ENCODE measurements around the gene DPP6. TPM values are rescaled to one million over a fixed set of nuclear protein-coding genes. Genes with fewer than 3 reads are reported as not detected.

Gene DPP6
- total RNA-seq, 3 donors from 2014 or later: 0.59 to 0.98 TPM; not detected in 1

GRCh38 chr7:154744256-154744860 lies 692.2 kb downstream of the DPP6 start:
- H3K9me3 ChIP-seq: no peaks in the 10 kb centered on the region
- no peak overlapping the region for H3K4me3 ChIP-seq
- intact Hi-C loops (cut with DNase I; ENCODE audit: low total_unique reads): no loop called here
- DNase-seq (ENCODE audit: low spot score in 2 of 2): no peak
- TF ChIP-seq POLR2A (IDR thresholded peaks at IDR 0.05): no peak
- TF ChIP-seq, protein P1, sequence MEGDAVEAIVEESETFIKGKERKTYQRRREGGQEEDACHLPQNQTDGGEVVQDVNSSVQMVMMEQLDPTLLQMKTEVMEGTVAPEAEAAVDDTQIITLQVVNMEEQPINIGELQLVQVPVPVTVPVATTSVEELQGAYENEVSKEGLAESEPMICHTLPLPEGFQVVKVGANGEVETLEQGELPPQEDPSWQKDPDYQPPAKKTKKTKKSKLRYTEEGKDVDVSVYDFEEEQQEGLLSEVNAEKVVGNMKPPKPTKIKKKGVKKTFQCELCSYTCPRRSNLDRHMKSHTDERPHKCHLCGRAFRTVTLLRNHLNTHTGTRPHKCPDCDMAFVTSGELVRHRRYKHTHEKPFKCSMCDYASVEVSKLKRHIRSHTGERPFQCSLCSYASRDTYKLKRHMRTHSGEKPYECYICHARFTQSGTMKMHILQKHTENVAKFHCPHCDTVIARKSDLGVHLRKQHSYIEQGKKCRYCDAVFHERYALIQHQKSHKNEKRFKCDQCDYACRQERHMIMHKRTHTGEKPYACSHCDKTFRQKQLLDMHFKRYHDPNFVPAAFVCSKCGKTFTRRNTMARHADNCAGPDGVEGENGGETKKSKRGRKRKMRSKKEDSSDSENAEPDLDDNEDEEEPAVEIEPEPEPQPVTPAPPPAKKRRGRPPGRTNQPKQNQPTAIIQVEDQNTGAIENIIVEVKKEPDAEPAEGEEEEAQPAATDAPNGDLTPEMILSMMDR (IDR thresholded peaks at IDR 0.05): peak in 1 of 3 donors; percentile 33
- no peak for TF ChIP-seq POLR2AphosphoS5 (IDR thresholded peaks at IDR 0.05)
- no peak overlapping the region for H3K27ac ChIP-seq
- no peaks in the 10 kb centered on the region for H3K36me3 ChIP-seq
- no peaks in the 10 kb centered on the region for H3K4me1 ChIP-seq
- peaks cover 0 to 9% of the 10 kb centered on the region in 2 donors for H3K27me3 ChIP-seq

- Histone ChIP-seq H3K4me3 (no peak overlapping the region), H3K36me3 (no peaks in the 10 kb centered on the region), H3K27me3 (peaks cover 0 to 9% of the 10 kb centered on the region in 2 donors), H3K4me1 (no peaks in the 10 kb centered on the region), H3K27ac (no peak overlapping the region), H3K9me3 (no peaks in the 10 kb centered on the region)
- TF ChIP-seq, protein P1 (IDR thresholded peaks at IDR 0.05): no peak
- no peak for TF ChIP-seq POLR2AphosphoS5 (IDR thresholded peaks at IDR 0.05)
- TF ChIP-seq POLR2A (IDR thresholded peaks at IDR 0.05): no peak
- no peak for DNase-seq (ENCODE audit: low spot score in 2 of 2)
- intact Hi-C loops (cut with DNase I; ENCODE audit: low total_unique reads): no loop called here
These were observed 692.7 kb downstream of the DPP6 start for GRCh38 chr7:154744861-154745258.

GRCh38 chr7:154746571-154747360 lies 694.6 kb downstream of the DPP6 start:
- Histone ChIP-seq H3K36me3 (no peaks in the 10 kb centered on the region), H3K27ac (no peak overlapping the region), H3K9me3 (no peaks in the 10 kb centered on the region), H3K4me1 (no peaks in the 10 kb centered on the region), H3K4me3 (no peak overlapping the region), H3K27me3 (peaks cover 0 to 2% of the 10 kb centered on the region in 2 donors)
- intact Hi-C loops (cut with DNase I; ENCODE audit: low total_unique reads): no loop called here
- no peak for TF ChIP-seq POLR2A (IDR thresholded peaks at IDR 0.05)
- TF ChIP-seq, protein P1 (IDR thresholded peaks at IDR 0.05): no peak
- TF ChIP-seq POLR2AphosphoS5 (IDR thresholded peaks at IDR 0.05): no peak
- no peak for DNase-seq (ENCODE audit: low spot score in 2 of 2)

DNA sequence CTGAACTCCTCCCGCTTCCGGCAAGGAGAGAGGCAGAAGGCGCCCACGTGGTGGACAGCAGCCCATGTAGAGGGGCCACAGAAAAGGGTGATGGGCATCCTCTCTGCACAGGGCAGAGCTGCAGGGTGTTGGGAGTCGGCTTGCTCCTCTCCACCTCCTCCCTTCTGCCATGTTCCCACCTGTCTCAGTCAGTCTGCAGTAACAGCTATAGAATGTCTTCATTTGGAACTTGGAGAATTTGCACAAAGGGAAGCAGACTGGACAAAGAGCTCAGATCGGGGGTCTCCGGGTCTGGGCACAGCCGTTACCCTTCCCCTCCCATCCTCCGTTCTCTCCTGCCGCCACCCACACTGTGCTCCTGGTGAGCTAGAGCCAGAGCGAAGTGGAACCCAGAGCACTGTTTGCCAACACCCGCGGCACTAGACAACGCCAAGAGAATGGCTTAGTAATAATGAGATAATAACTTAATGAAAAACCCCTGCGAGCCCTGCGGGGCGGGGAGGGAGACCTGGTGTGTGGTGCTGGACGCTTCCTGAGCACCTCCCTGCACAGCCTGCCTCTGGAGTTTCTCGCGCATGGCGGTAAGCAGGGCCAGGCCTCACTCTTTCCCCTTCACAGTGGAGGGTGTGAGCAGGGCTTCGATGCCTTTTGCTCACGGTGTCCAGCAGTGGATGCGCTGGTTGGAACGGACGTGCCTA lies 696.0 kb downstream of the DPP6 start:
- no peak overlapping the region for H3K4me3 ChIP-seq
- no peaks in the 10 kb centered on the region for H3K27me3 ChIP-seq
- no peak for TF ChIP-seq POLR2AphosphoS5 (IDR thresholded peaks at IDR 0.05)
- TF ChIP-seq, protein P1 (IDR thresholded peaks at IDR 0.05): no peak
- no peaks in the 10 kb centered on the region for H3K36me3 ChIP-seq
- intact Hi-C loops (cut with DNase I; ENCODE audit: low total_unique reads): no loop called here
- no peak for DNase-seq (ENCODE audit: low spot score in 2 of 2)
- no peaks in the 10 kb centered on the region for H3K4me1 ChIP-seq
- H3K27ac ChIP-seq: no peak overlapping the region
- H3K9me3 ChIP-seq: no peaks in the 10 kb centered on the region

DNA sequence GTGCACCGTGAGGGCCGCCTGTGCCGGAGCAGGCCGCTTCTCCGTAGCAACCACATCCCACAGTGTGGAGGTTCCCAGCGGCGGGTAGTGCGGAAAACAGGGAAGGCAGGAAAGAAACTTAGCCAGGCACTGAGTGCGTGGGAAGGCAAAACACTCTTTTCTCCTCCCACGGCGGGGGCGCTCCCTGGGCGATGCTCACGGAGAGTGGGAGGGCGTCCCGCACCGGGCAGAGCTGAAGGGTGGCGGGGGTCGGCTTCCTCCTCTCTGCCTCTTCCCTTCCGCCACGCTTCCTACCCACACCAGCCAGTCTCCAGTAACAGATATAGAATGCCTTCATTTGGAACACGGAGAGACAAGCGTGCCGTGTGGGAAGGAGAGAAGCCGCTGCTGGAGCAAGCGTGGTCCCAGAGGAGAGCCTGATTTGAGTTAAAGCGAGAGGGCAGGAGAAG lies 698.2 kb downstream of the DPP6 start:
- no peaks in the 10 kb centered on the region for H3K36me3 ChIP-seq
- intact Hi-C loops (cut with DNase I; ENCODE audit: low total_unique reads): no loop called here
- no peak overlapping the region for H3K4me3 ChIP-seq
- no peaks in the 10 kb centered on the region for H3K4me1 ChIP-seq
- no peak for DNase-seq (ENCODE audit: low spot score in 2 of 2)
- no peak overlapping the region for H3K27ac ChIP-seq
- H3K27me3 ChIP-seq: no peaks in the 10 kb centered on the region
- TF ChIP-seq POLR2A (IDR thresholded peaks at IDR 0.05) (no peak), POLR2AphosphoS5 (IDR thresholded peaks at IDR 0.05) (no peak)
- TF ChIP-seq, protein P1 (IDR thresholded peaks at IDR 0.05): no peak
- H3K9me3 ChIP-seq: no peaks in the 10 kb centered on the region
